GM12865 (cell line): ENCODE measurements around the gene GAK.
"Not testable (repeated sequence)": the region's sequence is repeated elsewhere in the genome, so short reads cannot be mapped to it uniquely, and the experiment has no call there.

Experiments
- DNase-seq: peaks from one replicate; pipeline ENCODE4 v3.0.0; 2010; ENCODE audit warnings: low read depth
- H3K4me3 ChIP-seq: 2 replicates; pipeline ENCODE4 v1.5.1; 2011; ENCODE audit warnings: mild to moderate bottlenecking, low read depth, low read length, control low read depth
- CTCF ChIP-seq: IDR thresholded peaks from 2 replicates; pipeline ENCODE4 v1.5.1; 2011; ENCODE audit warnings: low read length, control low read depth, low read depth, inconsistent platforms; ENCODE audit not compliant: insufficient read depth; ENCODE audit errors: missing control alignments

Gene GAK

GRCh38 chr4:946103-946450, 14.0 kb upstream of the GAK start:
- DNase-seq: no peak
- no peak for TF ChIP-seq CTCF
- H3K4me3 ChIP-seq: no peak overlapping the region

- DNase-seq: no peak
- no peak overlapping the region for H3K4me3 ChIP-seq
- TF ChIP-seq CTCF: no peak
These were observed 13.4 kb upstream of the GAK start for GRCh38 chr4:945274-946102.

GRCh38 chr4:939508-939907, 7.4 kb upstream of the GAK start:
- not testable (repeated sequence) for H3K4me3 ChIP-seq, DNase-seq

- DNase-seq: peak; percentile 28
These were observed 576 bp upstream of the GAK start for GRCh38 chr4:932713-933070.

GRCh38 chr4:931194-931959, 739 bp downstream of the GAK start:
- DNase-seq: peak; percentile 34
- no peak for TF ChIP-seq CTCF

More at GRCh38 chr4:932713-933070, 576 bp upstream of the GAK start:
- H3K4me3 ChIP-seq: peak overlapping the region; percentile 70
- TF ChIP-seq CTCF: no peak

GRCh38 chr4:930827-931193, 1.3 kb downstream of the GAK start:
- peak overlapping the region; percentile 70 for H3K4me3 ChIP-seq
- TF ChIP-seq CTCF: no peak
- no peak for DNase-seq

More at GRCh38 chr4:931194-931959, 739 bp downstream of the GAK start:
- peak overlapping the region; percentile 70 for H3K4me3 ChIP-seq

- DNase-seq: peak; percentile 46
- TF ChIP-seq CTCF: no peak
- peak overlapping the region; percentile 70 for H3K4me3 ChIP-seq
These were observed 2.0 kb downstream of the GAK start for GRCh38 chr4:930028-930551.
